Stimulated activated CD8-positive, alpha-beta memory T cell treated with anti-CD3 and anti-CD28 coated beads, Interleukin-12 subunit alpha, Interleukin-12 subunit beta, amount 100 ng/mL, for 24 hours (primary cell): ENCODE data around the gene TPCN2.

ENCODE experiments used
- DNase-seq: peaks from one replicate; pipeline ENCODE4 v3.0.0-alpha.2; 2020; ENCODE audit errors: extremely low read depth

TPCN2 gene

GRCh38 chr11:69057801-69058200, 9.1 kb downstream of the TPCN2 start:
- no peak for DNase-seq

- no peak for DNase-seq
These were observed 10.0 kb downstream of the TPCN2 start for GRCh38 chr11:69058511-69059270.

GRCh38 chr11:69059429-69059828, 10.7 kb downstream of the TPCN2 start:
- DNase-seq = no peak

GRCh38 chr11:69059985-69060384, 11.3 kb downstream of the TPCN2 start:
- DNase-seq = no peak

- DNase-seq = no peak
These were observed 12.3 kb downstream of the TPCN2 start for GRCh38 chr11:69060806-69061712.

- DNase-seq = no peak
These were observed 13.0 kb downstream of the TPCN2 start for GRCh38 chr11:69061713-69062053.

- DNase-seq = no peak
These were observed 13.6 kb downstream of the TPCN2 start for GRCh38 chr11:69062169-69062855.

GRCh38 chr11:69062873-69063651, 14.3 kb downstream of the TPCN2 start:
- DNase-seq = no peak

GRCh38 chr11:69063652-69064260, 15.0 kb downstream of the TPCN2 start:
- DNase-seq = no peak

GRCh38 chr11:69064394-69064957, 15.7 kb downstream of the TPCN2 start:
- DNase-seq = no peak

GRCh38 chr11:69065147-69065710, 16.5 kb downstream of the TPCN2 start:
- no peak for DNase-seq

GRCh38 chr11:69066122-69067112, 17.7 kb downstream of the TPCN2 start:
- no peak for DNase-seq

GRCh38 chr11:69067200-69067599, 18.5 kb downstream of the TPCN2 start:
- no peak for DNase-seq

- no peak for DNase-seq
These were observed 22.5 kb downstream of the TPCN2 start for GRCh38 chr11:69071086-69071800.

GRCh38 chr11:69071956-69072355, 23.2 kb downstream of the TPCN2 start:
- DNase-seq = no peak

- DNase-seq = no peak
These were observed 24.7 kb downstream of the TPCN2 start for GRCh38 chr11:69073469-69073868.

- DNase-seq = no peak
These were observed 25.8 kb downstream of the TPCN2 start for GRCh38 chr11:69074375-69075140.
